ENCODE data around the gene TNFRSF1B.

Gene TNFRSF1B

DNA sequence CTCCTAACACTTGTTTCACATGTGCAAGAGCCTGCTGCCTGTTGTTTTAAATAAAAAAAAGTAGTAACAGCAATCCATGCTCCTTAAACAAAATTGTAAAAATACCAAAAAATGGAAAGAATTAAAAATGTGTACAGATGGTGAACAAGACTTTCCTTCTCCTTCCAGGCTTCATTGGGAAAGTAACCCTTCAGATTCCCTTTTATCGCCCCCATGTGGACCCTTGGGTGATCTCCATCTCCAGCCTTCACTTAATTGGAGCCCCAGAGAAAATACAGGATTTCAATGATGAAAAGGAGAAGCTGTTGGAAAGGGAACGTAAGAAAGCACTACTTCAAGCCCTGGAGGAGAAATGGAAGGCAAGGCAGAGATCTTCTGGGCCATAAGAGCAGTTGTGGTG lies 77.3 kb downstream of the TNFRSF1B start:
- H3K4me3 ChIP-seq (ENCODE audit: low read length) = no peak overlapping the region
- TF ChIP-seq ZNF274 (IDR thresholded peaks at IDR 0.05; ENCODE audit: low read depth, low read length) = no peak

DNA sequence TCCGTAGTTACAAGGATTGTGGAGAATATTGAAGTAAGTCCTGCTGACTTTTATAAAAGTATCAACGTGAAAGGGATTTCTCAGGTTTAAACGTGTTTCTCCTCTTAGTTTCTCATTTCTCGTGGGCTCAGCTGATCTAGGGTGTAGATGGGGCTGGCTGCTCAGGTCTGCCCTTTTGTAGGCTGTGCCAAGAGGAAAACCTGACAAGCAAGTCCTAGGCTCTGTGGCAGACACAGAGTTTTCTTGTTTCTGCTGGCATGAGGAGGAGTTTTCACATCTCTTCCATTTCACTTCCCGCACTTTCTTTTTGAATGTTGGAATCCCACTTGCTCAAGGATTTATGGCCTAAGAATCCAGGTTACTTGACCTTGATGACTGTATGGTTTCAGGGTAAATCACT lies 77.8 kb downstream of the TNFRSF1B start:
- no peak overlapping the region for H3K4me3 ChIP-seq (ENCODE audit: low read length)
- TF ChIP-seq ZNF274 (IDR thresholded peaks at IDR 0.05; ENCODE audit: low read depth, low read length) = no peak

- no peak for TF ChIP-seq ZNF274 (IDR thresholded peaks at IDR 0.05; ENCODE audit: low read depth, low read length)
- H3K4me3 ChIP-seq (ENCODE audit: low read length) = no peak overlapping the region
Measured at GRCh38 chr1:12245116-12245515, 78.3 kb downstream of the TNFRSF1B start.

- TF ChIP-seq ZNF274 (IDR thresholded peaks at IDR 0.05; ENCODE audit: low read depth, low read length) = no peak
- H3K4me3 ChIP-seq (ENCODE audit: low read length) = no peak overlapping the region
Measured at GRCh38 chr1:12245733-12246132, 78.9 kb downstream of the TNFRSF1B start.

- no peak for TF ChIP-seq ZNF274 (IDR thresholded peaks at IDR 0.05; ENCODE audit: low read depth, low read length)
- H3K4me3 ChIP-seq (ENCODE audit: low read length) = no peak overlapping the region
Measured at GRCh38 chr1:12246584-12246983, 79.8 kb downstream of the TNFRSF1B start.

GRCh38 chr1:12249181-12249580 lies 82.4 kb downstream of the TNFRSF1B start:
- TF ChIP-seq ZNF274 (IDR thresholded peaks at IDR 0.05; ENCODE audit: low read depth, low read length) = no peak

DNA sequence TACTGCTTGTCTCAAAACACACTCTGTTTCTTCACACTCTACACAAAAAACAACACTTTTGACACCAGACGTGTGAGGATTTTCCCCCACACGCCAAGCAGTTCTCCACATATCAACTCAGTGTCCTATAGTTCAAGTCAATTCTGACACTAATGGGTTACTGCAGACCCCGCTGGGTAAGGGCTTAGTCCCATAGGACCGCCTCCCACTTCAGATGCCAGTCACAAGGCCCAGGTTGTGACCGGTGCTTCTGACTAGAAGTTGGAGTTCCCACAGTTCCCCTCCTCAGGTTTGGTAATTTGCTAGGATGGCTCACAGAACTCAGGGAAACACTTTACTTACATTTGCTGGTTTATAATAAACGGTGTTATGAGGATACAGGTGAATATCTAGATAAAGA lies 83.0 kb downstream of the TNFRSF1B start:
- no peak for TF ChIP-seq ZNF274 (IDR thresholded peaks at IDR 0.05; ENCODE audit: low read depth, low read length)
- H3K4me3 ChIP-seq (ENCODE audit: low read length) = no peak overlapping the region

More at GRCh38 chr1:12249181-12249580, 82.4 kb downstream of the TNFRSF1B start:
- no peak overlapping the region for H3K4me3 ChIP-seq (ENCODE audit: low read length)

- H3K4me3 ChIP-seq (ENCODE audit: low read length) = no peak overlapping the region
- TF ChIP-seq ZNF274 (IDR thresholded peaks at IDR 0.05; ENCODE audit: low read depth, low read length) = no peak
Measured at GRCh38 chr1:12251442-12251841, 84.7 kb downstream of the TNFRSF1B start.

GRCh38 chr1:12255913-12256312 lies 89.1 kb downstream of the TNFRSF1B start:
- no peak overlapping the region for H3K4me3 ChIP-seq (ENCODE audit: low read length)
- no peak for TF ChIP-seq ZNF274 (IDR thresholded peaks at IDR 0.05; ENCODE audit: low read depth, low read length)

DNA sequence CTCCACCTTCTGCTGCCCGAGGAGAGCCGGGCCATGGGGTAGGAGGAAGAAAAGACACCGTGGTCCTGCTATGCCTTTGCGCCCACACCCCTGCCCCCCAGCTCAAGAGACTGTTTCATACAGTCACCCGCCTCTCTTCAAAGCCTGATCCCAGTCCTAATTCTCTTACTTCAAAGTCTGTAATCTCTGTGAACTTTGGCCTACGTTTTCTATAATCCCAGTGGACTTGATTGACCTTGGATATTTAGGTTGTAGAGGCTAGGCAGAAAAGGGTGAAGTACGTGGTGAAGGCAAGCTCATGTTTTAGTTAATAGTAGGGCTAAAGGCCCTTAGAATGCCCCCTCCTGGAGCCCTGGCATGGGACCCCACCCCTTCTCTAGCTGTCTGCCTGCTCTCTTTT lies 91.5 kb downstream of the TNFRSF1B start:
- H3K4me3 ChIP-seq (ENCODE audit: low read length) = no peak overlapping the region
- no peak for TF ChIP-seq ZNF274 (IDR thresholded peaks at IDR 0.05; ENCODE audit: low read depth, low read length)
